ENCODE results near the gene SOCS6. TPM values are rescaled to one million over a fixed set of nuclear protein-coding genes. Genes with fewer than 3 reads are reported as not detected.

SOCS6 gene
- total RNA-seq, 1 experiment from 2014 or later: 16.9 TPM

GRCh38 chr18:70279470-70279869, 9.4 kb upstream of the SOCS6 start:
- intact Hi-C loops (cut with micrococcal nuclease): no loop called here
- CTCF ChIA-PET: no interaction called here

GRCh38 chr18:70280007-70280925, 8.6 kb upstream of the SOCS6 start:
- CTCF ChIA-PET: no interaction called here

More at GRCh38 chr18:70279470-70279869, 9.4 kb upstream of the SOCS6 start:
- Mint-ChIP-seq H3K4me1 (ENCODE audit: insufficient read depth, unreplicated experiment) (peaks cover 13% of the 10 kb centered on the region), H3K27ac (ENCODE audit: low read depth, unreplicated experiment) (no peak overlapping the region), H3K36me3 (ENCODE audit: insufficient read depth, unreplicated experiment) (no peaks in the 10 kb centered on the region), H3K27me3 (ENCODE audit: insufficient read depth, unreplicated experiment) (no peaks in the 10 kb centered on the region), H3K9me3 (ENCODE audit: unreplicated experiment) (no peaks in the 10 kb centered on the region), H3K4me3 (ENCODE audit: unreplicated experiment) (no peak overlapping the region)
- BruUV-seq (replicated peaks): no TSS peak
- no peak for DNase-seq (ENCODE audit: unreplicated experiment)
- no peak for TF ChIP-seq CTCF (IDR thresholded peaks at IDR 0.05; ENCODE audit: unreplicated experiment)
- POLR2A ChIA-PET: no interaction called here

GRCh38 chr18:70284976-70285620, 3.7 kb upstream of the SOCS6 start:
- no TSS peak for BruUV-seq (replicated peaks)
- Mint-ChIP-seq H3K27ac (ENCODE audit: low read depth, unreplicated experiment) (no peak overlapping the region), H3K4me3 (ENCODE audit: unreplicated experiment) (no peak overlapping the region), H3K9me3 (ENCODE audit: unreplicated experiment) (no peaks in the 10 kb centered on the region), H3K27me3 (ENCODE audit: insufficient read depth, unreplicated experiment) (no peaks in the 10 kb centered on the region), H3K36me3 (ENCODE audit: insufficient read depth, unreplicated experiment) (no peaks in the 10 kb centered on the region), H3K4me1 (ENCODE audit: insufficient read depth, unreplicated experiment) (peaks cover 13% of the 10 kb centered on the region)
- ChIA-PET CTCF (interaction anchor here (0.5 to 1.5 kb wide), 4 partner anchors 37 to 149 kb away, joined by 3 to 9 read pairs (median 4); no protein-coding TSS in a partner anchor), POLR2A (interaction anchor here (0.7 kb wide), 1 partner anchor 509 kb away, joined by 4 read pairs; no protein-coding TSS in a partner anchor)
- DNase-seq (ENCODE audit: unreplicated experiment): no peak
- no peak for TF ChIP-seq CTCF (IDR thresholded peaks at IDR 0.05; ENCODE audit: unreplicated experiment)
- intact Hi-C loops (cut with micrococcal nuclease): no loop called here

More at GRCh38 chr18:70280007-70280925, 8.6 kb upstream of the SOCS6 start:
- peak; percentile 73 for DNase-seq (ENCODE audit: unreplicated experiment)
- Mint-ChIP-seq H3K36me3 (ENCODE audit: insufficient read depth, unreplicated experiment) (no peaks in the 10 kb centered on the region), H3K4me1 (ENCODE audit: insufficient read depth, unreplicated experiment) (peaks cover 13% of the 10 kb centered on the region), H3K4me3 (ENCODE audit: unreplicated experiment) (no peak overlapping the region), H3K27ac (ENCODE audit: low read depth, unreplicated experiment) (no peak overlapping the region), H3K27me3 (ENCODE audit: insufficient read depth, unreplicated experiment) (no peaks in the 10 kb centered on the region), H3K9me3 (ENCODE audit: unreplicated experiment) (no peaks in the 10 kb centered on the region)
- intact Hi-C loops (cut with micrococcal nuclease): no loop called here
- TF ChIP-seq CTCF (IDR thresholded peaks at IDR 0.05; ENCODE audit: unreplicated experiment): no peak
- BruUV-seq (replicated peaks): no TSS peak
- POLR2A ChIA-PET: no interaction called here

GRCh38 chr18:70287731-70288130, 1.1 kb upstream of the SOCS6 start:
- no peak for TF ChIP-seq CTCF (IDR thresholded peaks at IDR 0.05; ENCODE audit: unreplicated experiment)
- H3K27ac Mint-ChIP-seq (ENCODE audit: low read depth, unreplicated experiment): no peak overlapping the region
- ChIA-PET POLR2A (interaction anchor here (0.6 to 1.4 kb wide), 3 partner anchors 46 to 1193 kb away, joined by 3 to 4 read pairs (median 4); no protein-coding TSS in a partner anchor), CTCF (interaction anchor here (1.3 to 1.4 kb wide), 2 partner anchors 61 to 146 kb away, joined by 3 to 10 read pairs; no protein-coding TSS in a partner anchor)
- peaks cover 17% of the 10 kb centered on the region for H3K4me1 Mint-ChIP-seq (ENCODE audit: insufficient read depth, unreplicated experiment)
- BruUV-seq (replicated peaks): TSS peak; percentile 62
- H3K36me3 Mint-ChIP-seq (ENCODE audit: insufficient read depth, unreplicated experiment): peaks cover 7% of the 10 kb centered on the region
- H3K9me3 Mint-ChIP-seq (ENCODE audit: unreplicated experiment): no peaks in the 10 kb centered on the region
- no peaks in the 10 kb centered on the region for H3K27me3 Mint-ChIP-seq (ENCODE audit: insufficient read depth, unreplicated experiment)
- H3K4me3 Mint-ChIP-seq (ENCODE audit: unreplicated experiment): peak overlapping the region; percentile 70
- no peak for DNase-seq (ENCODE audit: unreplicated experiment)
- intact Hi-C loops (cut with micrococcal nuclease): loop anchor here (2.0 kb wide), 2 partner anchors 45 to 91 kb away; no protein-coding TSS in a partner anchor
